Activated CD4-positive, CD25-positive, alpha-beta regulatory T cell treated with anti-CD3 and anti-CD28 coated beads, Interleukin-2, amount 50 U/mL, for 72 hours (primary cell): ENCODE measurements around the gene PSMD1.

Experiments used
- DNase-seq: peaks from one replicate; pipeline ENCODE4 v3.0.0; 2021

The PSMD1 gene

DNA sequence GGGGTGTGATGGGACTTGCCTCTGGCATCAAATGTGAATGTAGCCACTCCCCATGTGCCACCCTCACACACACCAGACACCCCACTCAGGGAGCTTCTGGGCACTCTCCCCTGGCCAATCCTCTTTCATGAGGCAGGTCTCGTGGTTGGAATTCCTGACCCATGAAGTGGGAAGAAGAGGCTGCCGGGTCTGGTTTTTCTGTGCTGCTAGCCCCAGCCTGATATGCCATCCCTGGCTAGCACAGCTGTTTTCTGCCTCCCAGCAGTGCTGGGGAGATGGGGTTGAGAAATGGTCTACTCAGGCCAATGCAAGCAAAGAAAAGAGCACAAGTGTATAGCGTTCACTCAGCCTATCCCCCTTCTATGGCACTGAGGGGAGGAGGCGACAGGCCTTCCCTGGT is 20.5 kb upstream of the PSMD1 start:
- no peak for DNase-seq

GRCh38 chr2:231036578-231037106 is 20.0 kb upstream of the PSMD1 start:
- DNase-seq = no peak

DNA sequence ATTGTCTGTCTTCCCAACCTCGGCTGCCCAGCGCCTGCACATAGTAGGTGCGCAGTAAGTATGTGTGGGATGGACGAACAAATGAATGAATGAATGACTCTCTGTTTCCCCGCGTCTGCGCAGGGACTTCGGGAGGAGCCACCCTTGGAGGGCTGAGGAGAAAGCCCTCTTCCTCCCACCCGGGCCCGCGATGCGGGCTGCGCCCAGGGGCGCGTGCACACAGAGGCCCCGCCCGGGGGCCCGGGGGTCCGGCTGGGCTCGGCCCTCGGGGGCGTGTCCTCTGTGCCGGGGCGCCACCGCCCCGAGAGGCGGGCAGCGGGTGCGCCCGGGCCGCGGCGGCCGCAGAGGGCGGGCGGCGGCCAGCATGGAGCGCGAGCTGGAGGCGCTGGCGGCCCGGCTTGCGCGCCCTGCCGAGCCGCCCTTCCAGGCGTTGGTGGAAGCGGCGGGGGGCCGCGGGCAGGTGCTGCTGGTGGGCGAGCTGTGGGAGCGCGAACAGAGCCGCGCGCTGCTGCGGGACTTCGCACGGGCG is 19.4 kb upstream of the PSMD1 start, which contains the start of gene C2orf72:
Gene C2orf72, plus strand, starts transcription at position 322 of the 529 bp plus-strand sequence. Its CDS starts 43 bp downstream, at position 365.
- DNase-seq = no peak

- DNase-seq = no peak
These were observed 18.8 kb upstream of the PSMD1 start for GRCh38 chr2:231037731-231038482.

DNA sequence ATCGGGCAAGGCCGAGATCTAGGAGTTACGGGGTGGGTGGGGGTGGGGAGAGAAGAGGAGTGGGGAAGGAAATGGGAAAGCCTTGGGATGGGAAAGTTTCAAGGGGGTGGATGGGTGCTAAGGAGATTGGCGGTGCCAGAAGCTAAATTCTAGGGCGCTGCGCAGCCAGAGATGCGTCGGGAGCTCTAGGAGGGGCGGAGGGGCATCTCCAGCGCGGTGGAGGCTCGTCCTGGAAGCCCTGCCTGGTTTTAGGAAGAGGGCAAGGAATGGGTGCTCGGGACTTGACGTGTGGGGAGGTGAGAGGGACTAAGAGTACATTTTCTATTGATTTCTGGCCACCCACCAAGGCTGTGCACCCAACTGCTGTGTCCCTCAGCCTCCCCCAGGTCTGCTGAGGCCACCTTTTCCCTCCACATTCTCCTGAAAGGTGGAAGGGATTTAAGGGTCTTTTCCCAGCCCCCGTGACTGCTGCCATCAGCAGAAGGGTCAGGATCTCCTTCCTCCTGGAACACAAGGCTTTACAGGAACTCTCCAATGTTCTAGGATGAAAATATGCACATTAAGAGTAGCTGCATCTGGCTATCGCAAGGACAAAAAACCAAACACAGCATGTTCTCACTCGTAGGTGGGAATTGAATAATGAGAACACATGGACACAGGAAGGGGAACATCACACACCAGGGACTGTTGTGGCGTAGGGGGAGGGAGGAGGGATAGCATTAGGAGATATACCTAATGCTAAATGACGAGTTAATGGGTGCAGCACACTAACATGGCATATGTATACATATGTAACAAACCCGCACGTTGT is 18.0 kb upstream of the PSMD1 start:
- no peak for DNase-seq

GRCh38 chr2:231039294-231039664 is 17.4 kb upstream of the PSMD1 start:
- DNase-seq = no peak

GRCh38 chr2:231039821-231040364 is 16.8 kb upstream of the PSMD1 start:
- no peak for DNase-seq

- DNase-seq = no peak
These were observed 15.5 kb upstream of the PSMD1 start for GRCh38 chr2:231041061-231041689.

GRCh38 chr2:231043796-231044195 is 12.9 kb upstream of the PSMD1 start:
- no peak for DNase-seq

- DNase-seq = no peak
These were observed 9.8 kb upstream of the PSMD1 start for GRCh38 chr2:231046916-231047273.

GRCh38 chr2:231047274-231047922 is 9.3 kb upstream of the PSMD1 start:
- DNase-seq = no peak

- no peak for DNase-seq
These were observed 8.4 kb upstream of the PSMD1 start for GRCh38 chr2:231047923-231048915.

- DNase-seq = no peak
These were observed 7.2 kb upstream of the PSMD1 start for GRCh38 chr2:231049286-231050017.

- no peak for DNase-seq
These were observed 6.4 kb upstream of the PSMD1 start for GRCh38 chr2:231050018-231050901.

DNA sequence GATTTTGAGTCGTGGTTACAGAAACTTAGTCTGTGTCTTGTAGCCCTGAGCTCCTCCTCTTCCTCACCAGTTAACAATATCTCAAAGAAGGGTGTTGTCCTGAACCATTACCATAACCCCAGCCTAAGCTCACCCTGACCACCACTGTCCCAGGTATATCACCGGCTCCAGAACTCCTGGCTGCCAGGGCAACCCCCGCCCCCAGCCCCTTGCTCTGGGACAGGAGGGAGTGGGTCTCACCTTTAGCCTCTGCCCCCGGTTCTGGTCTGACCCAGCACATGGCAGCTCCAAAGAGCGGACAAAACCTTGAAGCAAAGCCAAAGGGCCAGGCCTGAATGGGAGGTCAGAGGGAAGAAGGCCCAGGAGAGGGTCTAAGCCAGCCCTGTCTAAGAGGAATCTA is 5.6 kb upstream of the PSMD1 start:
- no peak for DNase-seq

DNA sequence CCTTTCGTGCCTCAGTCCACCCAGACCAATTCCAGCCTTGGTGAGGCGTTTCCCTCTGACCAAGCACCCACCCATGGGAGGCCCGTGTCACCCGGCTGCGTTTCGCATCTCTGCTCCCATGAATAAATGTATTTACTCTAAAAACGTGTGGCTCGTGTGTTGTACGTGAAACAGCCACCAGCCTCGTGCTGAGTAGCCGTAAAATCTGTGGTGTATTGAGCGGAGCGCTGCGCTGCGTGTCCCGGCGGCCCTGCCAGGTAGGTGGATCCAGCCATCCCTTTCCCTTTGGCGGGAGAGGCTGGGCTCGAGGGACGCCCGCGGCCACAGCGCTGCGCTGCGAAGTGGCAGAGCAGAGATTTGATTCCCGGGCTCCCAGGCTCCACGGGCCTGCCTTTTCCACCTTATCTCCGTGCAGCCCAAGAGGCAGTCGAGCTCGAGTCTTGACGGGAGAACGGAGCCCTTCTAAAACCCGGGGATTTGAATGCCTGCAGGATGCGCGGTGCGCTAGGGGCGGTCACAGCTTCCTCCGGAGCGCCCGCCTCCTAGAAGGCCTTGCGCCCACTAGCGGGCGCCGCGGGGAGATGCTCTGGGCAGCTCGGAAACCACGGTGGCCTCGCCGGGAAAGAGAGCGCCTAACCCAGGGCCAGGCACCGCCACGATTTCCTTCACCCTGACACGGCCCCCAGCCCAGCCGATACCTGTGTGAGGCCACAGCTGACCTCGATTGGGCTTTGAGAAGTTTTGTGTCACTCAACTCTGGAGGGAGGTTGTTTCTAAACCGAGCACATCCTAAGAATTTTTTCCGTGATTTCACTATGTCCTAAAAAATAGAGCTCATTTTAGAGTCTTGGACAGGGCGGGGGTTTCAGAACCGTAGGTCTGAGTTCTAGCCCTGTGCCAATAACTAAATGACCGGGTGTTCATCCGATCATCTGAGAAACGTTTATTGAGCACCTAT is 3.9 kb upstream of the PSMD1 start:
- peak; percentile 84 for DNase-seq

GRCh38 chr2:231053846-231054245 is 2.8 kb upstream of the PSMD1 start:
- no peak for DNase-seq

GRCh38 chr2:231057590-231057989 is 923 bp downstream of the PSMD1 start:
- no peak for DNase-seq
